ENCODE data around the gene CTDSP2. TPM values are rescaled to one million over a fixed set of nuclear protein-coding genes. Genes with fewer than 3 reads are reported as not detected.
"Not testable (repeated sequence)": the region's sequence is repeated elsewhere in the genome, so short reads cannot be mapped to it uniquely, and the experiment has no call there.

The CTDSP2 gene
- polyA plus RNA-seq, 6 donors from 2014 or later, result 44.3 to 65.3 (median 53.2) TPM

DNA sequence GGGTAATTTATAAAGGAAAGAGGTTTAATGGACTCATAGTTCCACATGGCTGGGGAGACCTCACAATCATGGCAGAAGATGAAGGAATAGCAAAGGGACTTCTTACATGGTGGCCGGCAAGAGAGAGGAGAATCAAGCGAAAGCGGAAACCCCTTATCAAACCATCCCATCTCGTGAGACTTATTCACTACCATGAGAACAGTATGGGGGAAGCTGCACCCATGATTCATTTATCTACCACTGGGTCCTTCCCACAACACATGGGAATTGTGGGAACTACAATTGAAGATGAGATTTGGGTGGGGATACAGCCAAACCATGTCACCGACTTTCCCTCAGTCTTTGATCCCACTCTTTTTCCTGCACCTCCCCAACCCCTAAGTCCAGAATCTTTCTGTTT, 12.6 kb upstream of the CTDSP2 start:
- Mint-ChIP-seq H3K36me3 (peaks cover 0 to 5% of the 10 kb centered on the region in 2 donors), H3K4me1 (peaks cover 5 to 14% (median 7%) of the 10 kb centered on the region in 3 donors), H3K27ac (no peak overlapping the region), H3K9me3 (peaks cover 0 to 2% (median 0%) of the 10 kb centered on the region in 7 donors), H3K4me3 (no peak overlapping the region), H3K27me3 (peaks cover 37 to 58% (median 44%) of the 10 kb centered on the region in 3 donors)
- ATAC-seq (ENCODE audit: low read depth in 2 of 2) (no peak), DNase-seq (no peak)

- ATAC-seq (ENCODE audit: low read depth in 2 of 2); H3K9me3 Mint-ChIP-seq; H3K36me3 Mint-ChIP-seq; H3K4me3 Mint-ChIP-seq; DNase-seq: not testable (repeated sequence)
- Mint-ChIP-seq H3K4me1 (peaks cover 11 to 21% (median 12%) of the 10 kb centered on the region in 3 donors), H3K27me3 (peaks cover 37 to 59% (median 42%) of the 10 kb centered on the region in 3 donors), H3K27ac (peak overlapping the region in 1 of 6 donors; percentile 27)
Observed at GRCh38 chr12:57858123-57858522, 11.6 kb upstream of the CTDSP2 start.

DNA sequence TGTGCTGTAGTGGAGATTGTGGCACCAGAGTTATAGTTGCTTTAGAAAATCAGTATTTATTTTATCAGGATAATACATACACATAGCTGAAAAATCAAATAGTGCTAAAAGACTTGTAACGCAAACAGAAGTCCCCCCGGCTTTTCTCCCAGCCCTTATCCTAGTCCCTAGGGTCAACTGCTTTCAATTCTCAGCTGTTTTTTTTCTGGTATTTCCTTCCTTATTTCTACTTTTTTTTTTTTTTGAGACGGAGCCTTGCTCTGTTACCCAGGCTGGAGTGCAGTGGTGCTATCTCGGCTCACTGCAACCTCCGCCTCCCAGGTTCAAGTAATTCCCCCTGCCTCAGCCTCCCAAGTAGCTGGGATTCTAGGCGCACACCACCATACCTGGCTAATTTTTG, 8.4 kb upstream of the CTDSP2 start:
- H3K4me1 Mint-ChIP-seq, result peaks cover 31 to 46% (median 40%) of the 10 kb centered on the region in 3 donors
- peaks cover 0 to 2% (median 0%) of the 10 kb centered on the region in 7 donors for H3K9me3 Mint-ChIP-seq
- no peak overlapping the region for H3K4me3 Mint-ChIP-seq
- no peak for DNase-seq
- no peak for ATAC-seq (ENCODE audit: low read depth in 2 of 2)
- peaks cover 0 to 5% of the 10 kb centered on the region in 2 donors for H3K36me3 Mint-ChIP-seq
- H3K27ac Mint-ChIP-seq, result no peak overlapping the region
- peaks cover 33 to 62% (median 49%) of the 10 kb centered on the region in 3 donors for H3K27me3 Mint-ChIP-seq

DNA sequence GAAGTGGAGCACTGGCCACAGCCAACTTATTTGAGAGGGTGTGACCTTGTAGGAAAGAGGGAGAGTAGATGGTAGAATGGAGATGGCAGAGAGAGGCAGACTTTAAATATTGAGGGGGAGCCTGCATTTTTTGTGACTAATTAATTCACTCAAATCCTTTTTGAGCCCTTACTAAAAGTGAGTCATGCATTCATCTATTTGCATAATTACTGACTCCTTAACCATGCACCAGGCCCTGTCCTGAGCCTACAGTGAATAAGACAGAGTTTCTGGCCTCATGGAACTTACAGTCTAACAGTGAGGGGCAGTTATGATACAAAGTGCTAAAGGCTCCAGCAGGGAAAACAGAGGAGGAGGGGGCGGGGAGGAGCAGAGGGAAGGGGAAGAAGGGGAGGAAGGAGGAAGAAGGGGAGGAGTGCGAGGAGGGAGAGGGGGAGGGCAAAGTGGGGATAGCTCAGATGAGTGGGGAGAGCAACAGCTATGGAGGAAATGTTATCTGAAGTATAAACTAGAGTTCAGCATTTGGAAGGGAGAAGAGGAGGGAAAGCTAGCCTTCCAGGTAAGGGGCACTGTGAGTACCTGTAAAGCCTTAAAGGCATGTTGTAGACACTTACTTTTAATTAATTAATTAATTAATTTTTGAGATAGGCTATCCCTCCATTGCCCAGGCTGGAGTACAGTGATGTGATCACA, 7.5 kb upstream of the CTDSP2 start:
- peak overlapping the region in 1 of 8 donors; percentile 54 for H3K4me3 Mint-ChIP-seq
- DNase-seq, result no peak
- H3K27ac Mint-ChIP-seq, result no peak overlapping the region
- no peak for ATAC-seq (ENCODE audit: low read depth in 2 of 2)
- H3K9me3 Mint-ChIP-seq, result peaks cover 0 to 2% (median 0%) of the 10 kb centered on the region in 7 donors
- peaks cover 0 to 5% of the 10 kb centered on the region in 2 donors for H3K36me3 Mint-ChIP-seq
- H3K4me1 Mint-ChIP-seq, result peaks cover 31 to 46% (median 40%) of the 10 kb centered on the region in 3 donors
- peaks cover 27 to 52% (median 39%) of the 10 kb centered on the region in 3 donors for H3K27me3 Mint-ChIP-seq

GRCh38 chr12:57852620-57853500, 6.3 kb upstream of the CTDSP2 start:
- Mint-ChIP-seq H3K4me1 (peaks cover 32 to 52% (median 47%) of the 10 kb centered on the region in 3 donors), H3K27me3 (peaks cover 23 to 49% (median 37%) of the 10 kb centered on the region in 3 donors), H3K27ac (peak overlapping the region in 1 of 6 donors; percentile 82), H3K4me3 (peak overlapping the region in 6 of 8 donors; percentile 9 to 60 (median 34)), H3K9me3 (peaks cover 0 to 2% (median 0%) of the 10 kb centered on the region in 7 donors), H3K36me3 (peaks cover 0 to 5% of the 10 kb centered on the region in 2 donors)
- DNase-seq (no peak), ATAC-seq (ENCODE audit: low read depth in 2 of 2) (no peak)

GRCh38 chr12:57852200-57852599, 5.7 kb upstream of the CTDSP2 start:
- Mint-ChIP-seq H3K27ac (no peak overlapping the region), H3K9me3 (peaks cover 0 to 2% (median 0%) of the 10 kb centered on the region in 7 donors), H3K36me3 (peaks cover 0 to 5% of the 10 kb centered on the region in 2 donors), H3K27me3 (peaks cover 23 to 49% (median 37%) of the 10 kb centered on the region in 3 donors), H3K4me3 (peak overlapping the region in 5 of 8 donors; percentile 34 to 81 (median 60)), H3K4me1 (peaks cover 34 to 55% (median 52%) of the 10 kb centered on the region in 3 donors)
- DNase-seq (no peak), ATAC-seq (ENCODE audit: low read depth in 2 of 2) (no peak)

DNA sequence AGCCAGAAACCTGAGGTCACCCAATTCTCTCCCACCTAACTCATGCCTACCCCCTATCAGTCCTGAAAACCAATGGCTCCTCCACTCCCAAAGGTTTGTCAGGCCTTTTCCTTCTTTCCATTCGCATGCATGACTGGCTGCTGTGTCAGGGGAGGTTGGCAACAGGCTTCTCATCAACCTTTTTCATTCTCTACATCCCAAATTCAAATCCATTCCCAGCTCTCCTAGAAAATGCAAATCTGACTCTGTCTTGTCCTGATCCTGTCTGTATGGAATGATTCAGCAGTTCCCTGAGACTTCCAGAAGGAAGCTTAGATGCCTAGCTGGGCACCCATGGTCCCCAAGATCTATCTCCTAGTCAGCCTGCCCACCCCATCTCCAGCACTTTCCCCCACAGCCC, 5.0 kb upstream of the CTDSP2 start:
- DNase-seq, result no peak
- Mint-ChIP-seq H3K27ac (no peak overlapping the region), H3K4me3 (peak overlapping the region in 3 of 8 donors; percentile 25 to 64 (median 36)), H3K36me3 (no peaks in the 10 kb centered on the region), H3K9me3 (peaks cover 0 to 2% (median 0%) of the 10 kb centered on the region in 7 donors), H3K4me1 (peaks cover 37 to 59% (median 56%) of the 10 kb centered on the region in 3 donors), H3K27me3 (peaks cover 20 to 43% (median 32%) of the 10 kb centered on the region in 3 donors)
- ATAC-seq (ENCODE audit: low read depth in 2 of 2), result no peak

DNA sequence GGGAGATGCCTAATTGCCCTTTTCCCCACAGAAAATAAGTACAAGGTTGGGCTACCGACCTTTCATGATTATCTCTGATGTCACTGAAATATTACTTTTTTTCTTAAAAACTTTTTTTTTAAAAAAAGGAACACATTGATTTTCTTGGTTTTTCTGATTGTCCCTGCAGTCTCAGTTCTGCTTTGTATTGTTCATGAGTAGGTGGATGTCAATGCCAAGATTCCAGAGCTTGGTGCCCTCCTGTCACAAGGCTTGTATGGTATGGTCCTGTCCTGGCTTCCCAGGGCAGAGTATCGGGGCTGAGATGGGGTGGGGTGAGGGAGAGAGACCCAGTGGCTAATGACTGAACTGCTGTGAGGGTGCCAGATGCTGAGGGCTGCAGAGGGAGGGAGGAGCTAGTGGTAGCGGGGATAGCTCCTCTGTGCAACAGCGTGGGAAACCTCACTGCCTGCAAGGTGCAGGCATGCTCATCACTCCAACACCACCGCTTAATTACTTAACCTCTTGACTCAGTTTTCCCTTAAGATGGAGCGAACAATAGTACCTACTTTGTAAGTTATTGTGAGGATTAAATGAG, 4.4 kb upstream of the CTDSP2 start:
- peak overlapping the region in 4 of 8 donors; percentile 5 to 43 (median 14) for H3K4me3 Mint-ChIP-seq
- H3K27ac Mint-ChIP-seq, result peak overlapping the region in 1 of 6 donors; percentile 70
- peaks cover 37 to 59% (median 56%) of the 10 kb centered on the region in 3 donors for H3K4me1 Mint-ChIP-seq
- peak; percentile 21 for DNase-seq
- H3K36me3 Mint-ChIP-seq, result no peaks in the 10 kb centered on the region
- peaks cover 14 to 37% (median 30%) of the 10 kb centered on the region in 3 donors for H3K27me3 Mint-ChIP-seq
- ATAC-seq (ENCODE audit: low read depth in 2 of 2), result peak; percentile 38 to 48
- H3K9me3 Mint-ChIP-seq, result no peaks in the 10 kb centered on the region

DNA sequence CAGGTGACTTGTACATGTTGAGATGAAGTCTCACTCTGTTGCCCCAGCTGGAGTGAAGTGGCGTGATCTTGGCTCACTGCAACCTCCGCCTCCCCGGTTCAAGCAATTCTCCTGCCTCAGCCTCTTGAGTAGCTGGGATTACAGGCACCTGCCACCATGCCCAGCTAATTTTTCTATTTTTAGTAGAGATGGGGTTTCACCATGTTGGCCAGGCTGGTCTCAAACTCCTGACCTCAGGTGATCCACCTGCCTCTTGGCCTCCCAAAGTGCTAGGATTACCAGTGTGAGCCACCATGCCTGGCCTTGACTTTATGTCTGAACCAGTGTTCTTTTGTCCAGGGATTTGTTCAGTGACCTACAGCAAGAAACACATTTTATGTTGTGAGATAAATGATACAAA, 2.9 kb upstream of the CTDSP2 start:
- H3K4me1 Mint-ChIP-seq, result peaks cover 35 to 53% (median 50%) of the 10 kb centered on the region in 3 donors
- not testable (repeated sequence) for ATAC-seq (ENCODE audit: low read depth in 2 of 2); H3K36me3 Mint-ChIP-seq; H3K9me3 Mint-ChIP-seq; DNase-seq
- H3K27me3 Mint-ChIP-seq, result peaks cover 8 to 30% (median 22%) of the 10 kb centered on the region in 3 donors
- H3K4me3 Mint-ChIP-seq, result peak overlapping the region in 1 of 8 donors; percentile 95
- peak overlapping the region in 1 of 6 donors; percentile 43 for H3K27ac Mint-ChIP-seq

GRCh38 chr12:57849035-57849434, 2.5 kb upstream of the CTDSP2 start:
- Mint-ChIP-seq H3K27me3 (peaks cover 8 to 30% (median 22%) of the 10 kb centered on the region in 3 donors), H3K4me3 (peak overlapping the region in 1 of 8 donors; percentile 95), H3K4me1 (peaks cover 37 to 57% (median 53%) of the 10 kb centered on the region in 3 donors), H3K27ac (peak overlapping the region in 1 of 6 donors; percentile 43), H3K36me3 (no peaks in the 10 kb centered on the region), H3K9me3 (no peaks in the 10 kb centered on the region)
- DNase-seq (no peak), ATAC-seq (ENCODE audit: low read depth in 2 of 2) (no peak)

DNA sequence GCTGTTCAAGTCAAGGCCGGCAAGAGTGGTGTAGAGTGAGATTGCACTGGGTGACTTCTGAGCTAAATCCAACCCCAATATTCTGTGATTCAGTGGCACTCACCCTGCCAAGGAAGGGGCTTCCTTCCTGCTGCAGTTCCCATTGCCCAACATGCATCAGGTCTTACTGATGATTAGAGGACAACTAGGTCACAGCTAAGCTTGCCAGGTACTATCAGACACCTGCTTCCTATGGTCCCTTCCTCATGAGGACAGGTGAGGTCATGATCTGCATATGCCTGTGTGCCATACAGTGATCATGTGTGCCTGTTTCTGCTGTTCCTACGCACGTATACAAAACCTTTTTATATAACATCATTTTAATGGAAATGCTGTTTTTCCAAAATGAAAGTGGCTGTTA, 1.7 kb upstream of the CTDSP2 start:
- Mint-ChIP-seq H3K4me3 (peak overlapping the region; percentile 52 to 95 (median 86)), H3K27ac (peak overlapping the region in 3 of 6 donors; percentile 33 to 64 (median 54)), H3K27me3 (peaks cover 8 to 22% (median 17%) of the 10 kb centered on the region in 3 donors), H3K9me3 (no peaks in the 10 kb centered on the region), H3K36me3 (no peaks in the 10 kb centered on the region), H3K4me1 (peaks cover 39 to 61% (median 55%) of the 10 kb centered on the region in 3 donors)
- ATAC-seq (ENCODE audit: low read depth in 2 of 2) (no peak), DNase-seq (no peak)

DNA sequence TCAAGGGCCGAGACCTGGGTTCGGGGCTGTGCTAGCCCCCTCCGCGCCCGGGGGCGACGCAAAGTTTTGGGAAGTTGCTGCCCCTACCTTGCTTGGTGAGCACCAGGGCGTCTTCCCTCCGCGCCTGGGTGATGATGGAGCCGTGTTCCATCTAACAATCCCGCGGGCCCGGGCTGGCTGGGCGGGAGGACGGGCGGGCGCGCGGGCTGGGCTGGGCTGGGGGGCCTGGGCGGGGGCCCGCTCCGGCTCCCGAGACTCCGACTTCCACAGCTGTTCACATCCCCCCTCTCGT, 298 bp downstream of the CTDSP2 start:
- Mint-ChIP-seq H3K36me3 (no peaks in the 10 kb centered on the region), H3K4me3 (peak overlapping the region; percentile 85 to 96 (median 92)), H3K4me1 (peaks cover 43 to 63% (median 55%) of the 10 kb centered on the region in 3 donors), H3K27ac (peak overlapping the region in 3 of 6 donors; percentile 51 to 90 (median 82)), H3K9me3 (no peaks in the 10 kb centered on the region), H3K27me3 (peaks cover under 1 to 5% (median 2%) of the 10 kb centered on the region in 3 donors)
- ATAC-seq (ENCODE audit: low read depth in 2 of 2) (peak; percentile 26 to 34), DNase-seq (peak; percentile 52)

All from naive B cell (primary cell).